GM19193 (cell line): Measurements from ENCODE around the gene ARHGEF40.

Experiments
- POLR2A ChIP-seq: IDR thresholded peaks from 4 replicates; pipeline ENCODE4 v1.6.1; 2011; ENCODE audit not compliant: insufficient read depth, insufficient read length; ENCODE audit errors: extremely low read depth

ARHGEF40 gene

DNA sequence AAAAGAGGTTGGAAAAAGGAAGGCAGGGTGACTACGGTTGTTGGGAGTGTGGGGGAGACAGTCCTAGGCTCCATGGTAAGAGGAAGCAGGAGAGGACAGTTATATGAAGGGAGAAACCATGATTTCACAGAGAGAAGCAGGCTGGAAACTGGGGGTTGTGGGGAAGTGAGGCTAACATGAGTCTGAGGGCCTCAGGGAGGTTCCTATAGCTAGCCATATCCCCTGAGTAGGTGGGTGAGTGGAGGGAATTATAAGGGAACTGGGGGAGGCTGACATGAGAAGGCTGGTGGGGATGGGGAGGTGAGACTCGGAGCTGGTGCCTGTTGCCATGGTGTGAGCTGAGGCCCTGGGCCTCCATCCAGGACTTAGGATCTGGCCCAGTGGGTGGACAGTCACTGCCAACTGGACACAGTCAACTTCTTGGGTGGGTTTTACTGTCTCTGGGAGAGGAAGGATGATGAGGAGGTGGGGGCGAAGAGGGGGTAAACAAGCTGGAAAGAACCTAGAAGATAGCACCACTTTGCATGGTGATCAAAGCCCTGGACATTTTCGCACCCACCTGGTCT lies 36.9 kb upstream of the ARHGEF40 start:
- TF ChIP-seq POLR2A = no peak

DNA sequence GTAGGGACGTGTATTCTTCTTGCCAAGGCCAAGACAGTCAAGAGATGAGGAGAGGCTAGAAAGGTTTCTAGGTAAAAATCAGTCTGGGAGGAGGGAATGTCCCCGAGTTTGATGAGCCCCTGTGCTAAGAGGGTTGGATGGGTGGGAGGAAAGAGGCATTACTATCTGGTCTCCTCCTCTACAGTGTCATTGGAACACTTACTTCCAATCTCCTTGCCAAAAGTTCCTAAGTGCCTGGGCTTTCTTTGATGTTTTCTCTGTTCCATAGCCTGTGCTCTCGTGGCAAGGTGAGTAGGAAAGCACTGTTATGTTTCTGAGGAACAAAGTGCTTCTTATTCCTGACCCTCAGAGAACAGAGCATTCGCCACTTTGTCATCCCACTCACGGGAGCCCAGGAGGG lies 35.4 kb upstream of the ARHGEF40 start, which contains the start of gene RNASE13:
Gene RNASE13 (minus strand): TSS at position 101 of the 400 bp plus-strand sequence. CDS start 519 bp downstream, outside the sequence.
- TF ChIP-seq POLR2A = no peak

DNA sequence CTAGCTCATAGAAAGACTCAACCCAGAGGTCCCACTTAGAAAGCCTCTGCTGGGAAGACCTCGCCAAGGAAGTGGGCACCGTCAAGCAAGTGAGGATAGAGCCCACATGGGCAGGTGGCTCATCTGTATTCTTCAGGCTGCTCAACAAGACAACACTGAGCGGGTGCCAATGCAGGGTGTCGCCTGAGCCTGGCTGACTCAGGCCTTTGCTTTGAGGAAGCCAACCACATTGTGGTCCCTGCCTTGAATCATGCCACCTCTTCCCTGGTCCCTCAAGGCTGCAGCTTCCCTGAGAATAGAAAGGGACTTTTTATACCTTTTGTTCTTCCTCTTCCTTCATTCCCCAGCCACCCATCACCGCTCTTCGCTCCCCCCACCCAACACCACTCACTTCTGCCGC lies 33.4 kb upstream of the ARHGEF40 start:
- TF ChIP-seq POLR2A = no peak

DNA sequence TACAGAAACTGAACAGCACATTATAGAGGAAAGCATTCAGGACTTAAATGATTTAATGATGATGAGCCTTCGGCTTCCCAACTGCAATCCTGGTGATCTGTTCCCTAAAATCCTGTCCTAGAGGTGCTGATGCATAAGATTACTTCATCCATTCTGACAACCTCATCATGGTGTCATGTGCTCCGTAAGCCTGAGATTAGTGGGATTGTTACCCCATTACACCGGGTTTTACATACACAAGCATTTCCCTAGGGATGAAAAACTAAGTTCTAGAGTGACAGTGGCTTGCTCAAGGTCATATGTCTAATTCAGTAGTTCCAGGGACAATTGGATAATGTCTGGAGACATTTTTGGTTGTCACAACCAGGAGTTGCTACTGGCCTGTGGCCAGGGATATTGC lies 32.9 kb upstream of the ARHGEF40 start:
- TF ChIP-seq POLR2A = no peak

DNA sequence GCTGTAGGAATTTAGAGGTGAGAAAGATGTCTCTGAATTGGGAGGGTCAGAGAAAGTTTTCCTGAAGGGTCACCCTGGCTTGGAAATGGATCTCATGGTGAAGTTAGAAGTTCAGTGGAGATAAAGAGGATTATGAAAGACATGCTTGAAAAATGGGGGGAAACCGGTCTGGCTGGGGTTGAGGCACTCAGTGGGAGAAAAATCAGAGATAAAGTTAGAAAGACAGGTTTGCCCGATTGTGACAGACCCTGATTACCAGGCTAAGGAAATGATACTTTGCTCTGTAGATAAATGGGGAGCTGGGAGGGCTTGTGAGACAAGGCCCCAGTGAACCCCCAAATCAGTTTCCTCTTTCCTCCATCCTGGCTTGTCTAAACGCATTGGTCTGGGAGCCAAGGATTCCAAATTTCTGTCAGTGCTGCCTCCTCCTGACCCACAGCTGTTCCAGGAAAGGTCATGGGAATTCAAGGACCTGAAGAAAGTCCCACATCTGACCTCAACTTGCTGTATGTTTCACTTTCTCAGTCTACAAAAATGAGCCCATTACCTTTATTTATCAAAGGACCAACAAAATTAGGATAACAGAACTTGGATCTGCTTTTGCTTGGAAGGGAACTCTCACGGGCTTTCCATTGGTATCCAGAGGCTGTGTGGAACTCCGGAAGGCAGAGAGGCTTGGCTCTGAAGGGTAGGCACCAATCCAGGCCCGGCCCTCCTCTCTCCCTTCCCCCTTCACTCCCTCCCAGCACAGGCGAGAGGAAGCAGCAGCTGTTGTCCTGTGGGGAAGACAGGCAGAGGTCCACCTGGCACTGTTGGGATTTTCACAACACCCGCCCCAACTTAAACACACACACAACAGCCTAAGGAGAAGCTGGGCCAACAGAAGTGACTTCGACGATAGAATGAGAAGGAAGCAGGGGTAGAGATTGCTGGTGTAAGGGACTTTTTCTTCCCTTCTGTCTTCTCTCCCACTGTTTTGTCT lies 31.4 kb upstream of the ARHGEF40 start:
- no peak for TF ChIP-seq POLR2A

DNA sequence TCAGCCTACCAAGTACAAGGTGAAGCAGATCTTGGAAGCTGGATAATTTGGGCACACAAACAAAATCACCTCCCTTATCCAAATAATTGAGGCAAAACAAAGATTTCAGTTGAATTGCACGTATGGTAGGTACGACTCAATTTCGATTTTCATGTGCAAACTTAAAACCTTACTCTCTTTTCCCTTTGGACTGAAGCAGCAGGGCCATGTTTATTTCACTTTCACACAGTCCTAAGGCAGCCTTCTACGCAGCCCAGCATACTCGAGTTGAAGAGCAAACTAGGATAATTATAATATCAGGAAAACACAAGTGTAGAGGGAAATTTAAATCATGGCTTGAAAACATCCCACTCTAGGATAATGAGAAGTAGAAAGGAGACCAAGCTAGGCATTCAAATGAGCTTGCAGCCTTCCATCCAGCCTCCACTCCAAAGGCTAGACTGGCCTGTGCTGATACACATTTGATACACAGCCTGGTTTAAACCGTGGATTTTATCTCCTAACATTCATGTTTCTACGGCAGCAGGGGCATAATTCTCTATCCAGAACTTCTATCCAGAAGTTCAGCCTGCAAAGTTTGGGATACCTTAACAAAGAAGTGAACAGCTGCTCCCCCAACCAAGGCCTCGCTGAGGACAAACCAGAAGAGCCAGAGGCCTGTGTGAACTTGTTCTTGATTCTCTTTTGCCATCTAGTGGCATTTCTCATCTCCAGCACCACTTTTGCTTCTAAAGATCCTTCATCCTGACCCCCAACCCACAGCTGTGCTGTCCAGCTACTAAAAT lies 30.3 kb upstream of the ARHGEF40 start:
- no peak for TF ChIP-seq POLR2A

DNA sequence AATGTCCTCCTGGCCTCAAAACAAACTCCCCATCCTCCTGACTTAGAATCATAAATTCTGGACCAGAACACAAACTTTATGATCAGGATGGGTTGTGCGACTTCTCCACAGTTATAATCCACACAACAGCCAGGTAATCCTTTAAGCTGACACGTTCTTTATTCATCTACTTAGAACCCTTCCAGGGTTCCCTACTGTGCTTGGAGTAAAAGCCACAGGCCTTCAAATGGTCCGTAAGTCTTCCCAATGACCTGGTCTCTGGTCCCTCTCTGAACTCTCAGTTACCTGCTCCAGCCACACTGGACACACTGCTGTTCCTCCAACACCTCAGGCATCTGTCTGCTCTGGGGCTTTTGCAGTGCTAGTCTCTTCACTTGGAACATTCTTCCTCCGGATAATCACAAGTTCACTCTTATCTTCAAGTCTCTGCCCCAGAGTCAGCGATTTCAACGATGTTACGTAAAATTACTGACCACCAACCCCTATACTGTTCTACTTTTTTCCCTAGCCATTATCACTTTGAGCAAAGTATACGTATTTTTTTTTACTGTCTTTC lies 29.7 kb upstream of the ARHGEF40 start:
- TF ChIP-seq POLR2A = no peak

DNA sequence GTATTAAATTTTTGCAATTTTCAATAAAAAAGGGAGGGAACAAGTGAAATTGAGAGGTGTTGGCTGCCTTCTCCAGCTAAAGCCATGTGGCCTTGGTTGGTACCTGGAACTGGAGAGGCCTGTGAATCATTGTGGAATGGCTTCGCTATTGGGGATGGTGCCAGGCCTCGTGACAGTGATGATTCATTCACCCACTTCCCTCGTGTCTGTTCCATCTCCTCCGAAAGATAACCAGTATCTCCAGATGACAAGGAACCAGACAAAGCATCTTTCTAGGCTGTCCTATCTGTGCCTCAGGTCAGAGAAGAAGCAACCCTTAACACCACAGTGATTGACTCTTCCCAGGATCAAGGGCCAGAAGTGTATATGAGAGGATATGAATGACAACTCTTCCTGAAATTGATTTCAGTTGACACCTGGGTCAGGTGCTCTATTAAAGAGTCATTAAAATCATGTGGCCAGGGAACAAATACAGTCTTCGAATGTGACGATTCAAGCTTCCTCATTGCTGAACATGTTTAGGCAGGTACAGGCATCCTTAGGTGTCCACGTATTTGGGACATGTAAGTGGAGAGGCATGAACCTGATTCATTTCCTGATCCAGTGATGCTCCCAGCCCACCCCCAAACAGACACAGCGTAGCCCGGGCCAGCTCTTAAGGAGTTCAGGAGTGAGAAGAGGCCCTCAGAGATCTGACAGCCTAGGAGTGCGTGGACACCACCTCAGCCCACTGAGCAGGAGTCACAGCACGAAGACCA lies 28.2 kb upstream of the ARHGEF40 start, which contains the start of gene RNASE7:
Gene RNASE7 (plus strand): TSS at position 687 of the 758 bp plus-strand sequence. CDS start 631 bp downstream, outside the sequence.
- no peak for TF ChIP-seq POLR2A

DNA sequence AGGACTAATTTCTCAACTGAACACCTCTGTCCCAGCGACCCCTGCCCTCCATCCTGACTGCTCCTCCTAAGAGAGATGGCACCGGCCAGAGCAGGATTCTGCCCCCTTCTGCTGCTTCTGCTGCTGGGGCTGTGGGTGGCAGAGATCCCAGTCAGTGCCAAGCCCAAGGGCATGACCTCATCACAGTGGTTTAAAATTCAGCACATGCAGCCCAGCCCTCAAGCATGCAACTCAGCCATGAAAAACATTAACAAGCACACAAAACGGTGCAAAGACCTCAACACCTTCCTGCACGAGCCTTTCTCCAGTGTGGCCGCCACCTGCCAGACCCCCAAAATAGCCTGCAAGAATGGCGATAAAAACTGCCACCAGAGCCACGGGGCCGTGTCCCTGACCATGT lies 27.2 kb upstream of the ARHGEF40 start:
- TF ChIP-seq POLR2A = no peak

DNA sequence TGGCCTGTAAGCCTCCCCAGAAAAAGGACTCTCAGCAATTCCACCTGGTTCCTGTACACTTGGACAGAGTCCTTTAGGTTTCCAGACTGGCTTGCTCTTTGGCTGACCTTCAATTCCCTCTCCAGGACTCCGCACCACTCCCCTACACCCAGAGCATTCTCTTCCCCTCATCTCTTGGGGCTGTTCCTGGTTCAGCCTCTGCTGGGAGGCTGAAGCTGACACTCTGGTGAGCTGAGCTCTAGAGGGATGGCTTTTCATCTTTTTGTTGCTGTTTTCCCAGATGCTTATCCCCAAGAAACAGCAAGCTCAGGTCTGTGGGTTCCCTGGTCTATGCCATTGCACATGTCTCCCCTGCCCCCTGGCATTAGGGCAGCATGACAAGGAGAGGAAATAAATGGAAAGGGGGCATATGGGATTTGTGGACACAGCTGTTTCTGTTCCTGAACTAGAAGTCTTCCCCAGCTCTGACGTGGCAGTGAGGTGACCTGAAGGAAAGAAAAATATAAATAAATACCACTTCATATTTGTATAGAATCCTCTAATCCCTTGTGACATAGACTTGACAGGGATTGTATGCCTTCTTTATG lies 26.6 kb upstream of the ARHGEF40 start:
- no peak for TF ChIP-seq POLR2A

DNA sequence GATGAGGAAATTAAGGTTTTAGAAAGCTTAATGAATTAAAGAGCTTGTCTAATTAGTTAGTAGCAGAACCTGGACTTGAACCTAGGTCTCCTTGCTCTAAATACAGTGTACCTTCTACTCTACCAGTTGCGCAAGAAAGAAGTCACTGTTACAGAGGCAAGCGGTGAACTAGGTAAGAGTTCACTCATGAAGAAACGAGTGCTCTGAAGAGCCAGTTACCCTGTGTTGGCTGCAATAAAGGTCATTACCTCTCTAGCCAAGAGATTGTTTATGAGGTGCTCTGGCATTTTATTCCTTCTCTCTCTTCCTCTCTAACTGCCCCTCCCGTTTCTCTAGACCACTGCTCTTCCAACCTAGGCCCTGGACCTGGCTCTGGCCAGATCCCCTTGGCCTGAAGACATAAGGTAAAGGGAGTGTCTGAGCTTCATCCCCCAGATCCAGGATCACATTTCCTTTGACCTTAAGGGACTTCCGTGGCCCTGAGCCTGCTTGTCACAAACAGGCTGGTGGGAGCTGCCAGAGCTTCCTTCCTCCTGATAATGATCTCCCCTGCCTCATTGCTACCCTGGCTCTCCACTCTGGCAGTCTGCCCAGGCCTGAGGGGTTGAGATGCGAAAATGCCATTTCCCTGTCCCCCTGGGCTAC lies 26.0 kb upstream of the ARHGEF40 start:
- TF ChIP-seq POLR2A = no peak

DNA sequence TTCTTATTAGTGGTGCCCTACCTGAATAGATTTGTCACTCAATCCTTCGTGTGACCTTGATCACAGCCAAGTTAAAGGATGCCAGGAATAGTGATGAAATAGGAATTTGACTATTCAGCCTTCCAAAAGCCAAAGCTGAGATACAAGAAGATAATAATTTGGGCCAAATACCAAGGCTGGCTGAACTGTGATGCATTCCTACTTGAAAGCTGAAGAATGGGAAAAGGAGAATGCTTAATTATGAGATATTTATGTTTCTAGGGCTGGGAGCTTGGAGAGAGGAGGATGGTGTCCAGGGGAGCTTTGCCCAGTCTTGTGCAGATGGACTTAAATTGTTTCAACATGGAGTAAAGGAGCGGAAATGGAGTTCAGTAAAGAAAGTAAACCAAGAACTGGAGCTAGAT lies 22.7 kb upstream of the ARHGEF40 start:
- no peak for TF ChIP-seq POLR2A

DNA sequence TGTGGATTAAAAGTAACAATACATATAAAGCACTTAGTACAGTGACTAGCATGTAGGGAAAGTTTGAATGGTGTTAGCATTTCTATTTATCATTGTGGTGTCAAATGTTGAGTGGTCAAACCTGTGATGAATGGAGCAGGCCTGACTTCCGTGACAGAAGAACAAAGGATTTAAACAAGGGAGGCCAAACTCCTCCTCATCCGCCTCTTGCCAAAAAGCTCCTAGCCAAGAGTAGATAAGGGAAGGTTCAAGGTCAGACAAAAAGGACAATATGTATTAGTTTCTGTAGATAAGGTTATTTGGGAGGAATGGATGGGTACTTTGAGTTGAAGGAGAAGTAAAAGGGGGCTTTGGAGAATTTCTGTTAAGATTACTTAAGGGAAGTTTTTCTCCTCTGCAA lies 21.5 kb upstream of the ARHGEF40 start:
- TF ChIP-seq POLR2A = no peak
